Caco-2 (cell line): ENCODE results near the gene KRTCAP2. TPM values are rescaled to one million over a fixed set of nuclear protein-coding genes. Genes with fewer than 3 reads are reported as not detected.

Source experiments
- BruUV-seq: library from RNA; stranded (reverse); fragments of 400-500 nt; replicated peaks from 2 replicates; lab custom pipeline; 2021; lab: Mats Ljungman, UMichigan
- CTCF ChIA-PET: fragments of 300-600 bp; sonication (Branson Sonifier 250); formaldehyde crosslinking; loops from one replicate; lab custom pipeline; 2022; ENCODE audit warnings: antibody characterized with exemption; lab: Charles Lee
- POLR2A ChIA-PET: fragments of 300-600 bp; sonication (Branson Sonifier 250); formaldehyde crosslinking; loops from one replicate; lab custom pipeline; 2022; ENCODE audit warnings: antibody characterized with exemption; lab: Charles Lee
- DNase-seq, 2 experiments: peaks; one replicate each; pipeline versions ENCODE4 v3.0.0 to v3.0.0-alpha.2; 2020 to 2022
- H3K27me3 ChIP-seq: replicated peaks from 2 replicates; pipeline ENCODE4 v1.6.0; 2011; ENCODE audit warnings: low read length; ENCODE audit not compliant: control insufficient read depth, insufficient read depth
- H3K36me3 ChIP-seq: 2 replicates; pipeline ENCODE4 v1.5.1; 2011; ENCODE audit warnings: low read length; ENCODE audit not compliant: control insufficient read depth, insufficient read depth
- H3K4me1 ChIP-seq: fragments of 250-450 bp; sonication (Bioruptor Pico); 2 replicates; pipeline ENCODE4 v1.5.1; 2020; ENCODE audit warnings: mild to moderate bottlenecking
- H3K4me3 ChIP-seq: 2 replicates; pipeline ENCODE4 v1.5.1; 2011; ENCODE audit warnings: low read depth, mild to moderate bottlenecking, control low read depth, low read length
- H3K9me3 ChIP-seq: fragments of 250-450 bp; sonication (Bioruptor Pico); 2 replicates; pipeline ENCODE4 v1.5.1; 2020; ENCODE audit warnings: mild to moderate bottlenecking, moderate library complexity
- H3K27ac Mint-ChIP-seq: one replicate; pipeline ENCODE4 v1.8.0; 2022; ENCODE audit warnings: mixed read lengths; ENCODE audit not compliant: unreplicated experiment
- H3K27me3 Mint-ChIP-seq: one replicate; pipeline ENCODE4 v1.8.0; 2022; ENCODE audit warnings: mixed read lengths; ENCODE audit not compliant: insufficient read depth, unreplicated experiment
- H3K36me3 Mint-ChIP-seq: one replicate; pipeline ENCODE4 v1.8.0; 2022; ENCODE audit warnings: mild to moderate bottlenecking, mixed read lengths; ENCODE audit not compliant: insufficient read depth, unreplicated experiment
- H3K4me1 Mint-ChIP-seq: one replicate; pipeline ENCODE4 v1.8.0; 2022; ENCODE audit warnings: low read depth, mixed read lengths; ENCODE audit not compliant: unreplicated experiment
- H3K4me3 Mint-ChIP-seq: one replicate; pipeline ENCODE4 v1.8.0; 2022; ENCODE audit warnings: mild to moderate bottlenecking, moderate library complexity, mixed read lengths; ENCODE audit not compliant: unreplicated experiment
- H3K9me3 Mint-ChIP-seq: one replicate; pipeline ENCODE4 v1.8.0; 2022; ENCODE audit warnings: mixed read lengths; ENCODE audit not compliant: unreplicated experiment
- intact Hi-C: fragments of 100-400 bp; cut with micrococcal nuclease; formaldehyde crosslinking; loops from one replicate; pipeline ENCODE4 v1.10.0; 2022; ENCODE audit not compliant: unreplicated experiment
- total RNA-seq: library from RNA; stranded (reverse); gene quantifications from 2 replicates; pipeline ENCODE4 v1.2.3, GENCODE V29; 2022
- TF ChIP-seq, protein P1 (sequence below), 2 experiments: fragments of 200-600 bp in 1 of 2; IDR thresholded peaks; 1 replicate in 1 of 2; 2 replicates in 1 of 2; pipeline versions ENCODE4 v1.5.1 to v1.8.0; 2011 to 2022; ENCODE audit warnings: antibody characterized with exemption in 1 of 2, control low read depth in 1 of 2, inconsistent platforms in 1 of 2, low read depth in 1 of 2, low read length in 1 of 2, mild to moderate bottlenecking in 1 of 2, moderate library complexity in 1 of 2; ENCODE audit not compliant: insufficient read depth in 1 of 2, severe bottlenecking in 1 of 2, unreplicated experiment in 1 of 2

The KRTCAP2 gene
- total RNA-seq, 1 experiment from 2014 or later, result 215 TPM

DNA sequence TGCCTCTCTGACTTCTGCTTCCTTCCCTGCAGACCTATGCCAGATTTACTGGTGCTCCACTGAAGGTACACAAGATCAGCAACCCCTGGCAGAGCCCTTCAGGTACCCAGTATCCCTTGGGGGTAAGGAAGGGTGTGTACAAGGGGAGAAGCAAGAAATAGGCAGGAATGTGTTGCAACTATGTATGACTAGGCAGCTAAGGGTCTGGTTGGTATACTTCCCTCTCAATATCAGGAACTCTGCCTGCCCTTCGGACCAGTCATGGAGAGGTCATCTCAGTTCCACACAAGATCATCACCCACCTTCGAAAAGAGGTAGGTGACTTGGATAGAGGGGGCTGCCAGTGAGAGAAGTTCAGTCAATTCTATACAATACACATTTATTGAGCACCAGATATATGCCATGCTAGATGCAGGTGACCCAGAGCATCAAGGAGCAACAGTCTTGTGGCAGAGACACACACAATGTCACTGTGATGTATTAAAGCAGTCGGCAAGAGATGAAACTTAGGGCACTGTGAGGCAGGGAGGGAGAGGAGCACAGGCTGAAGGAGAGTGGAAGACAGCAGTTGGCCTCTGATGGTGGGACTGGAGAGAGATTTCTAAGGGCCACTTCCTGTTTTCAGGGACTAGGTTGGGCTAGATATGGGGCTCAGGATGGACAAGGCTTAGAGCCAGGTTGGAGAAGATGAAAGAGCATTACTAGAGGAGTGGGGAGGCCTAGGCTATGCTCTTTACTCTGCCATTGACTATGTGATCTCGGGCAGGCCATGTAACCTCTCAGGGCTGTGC, 37.4 kb upstream of the KRTCAP2 start:
- Mint-ChIP-seq H3K27me3 (no peaks in the 10 kb centered on the region), H3K36me3 (peaks cover 21% of the 10 kb centered on the region), H3K9me3 (no peaks in the 10 kb centered on the region), H3K27ac (peak overlapping the region; percentile 49), H3K4me3 (peak overlapping the region; percentile 80), H3K4me1 (peaks cover 16% of the 10 kb centered on the region)
- ChIA-PET POLR2A (no interaction called here), CTCF (no interaction called here)
- DNase-seq, result no peak
- peaks cover 15% of the 10 kb centered on the region for H3K4me1 ChIP-seq
- TF ChIP-seq, protein P1, sequence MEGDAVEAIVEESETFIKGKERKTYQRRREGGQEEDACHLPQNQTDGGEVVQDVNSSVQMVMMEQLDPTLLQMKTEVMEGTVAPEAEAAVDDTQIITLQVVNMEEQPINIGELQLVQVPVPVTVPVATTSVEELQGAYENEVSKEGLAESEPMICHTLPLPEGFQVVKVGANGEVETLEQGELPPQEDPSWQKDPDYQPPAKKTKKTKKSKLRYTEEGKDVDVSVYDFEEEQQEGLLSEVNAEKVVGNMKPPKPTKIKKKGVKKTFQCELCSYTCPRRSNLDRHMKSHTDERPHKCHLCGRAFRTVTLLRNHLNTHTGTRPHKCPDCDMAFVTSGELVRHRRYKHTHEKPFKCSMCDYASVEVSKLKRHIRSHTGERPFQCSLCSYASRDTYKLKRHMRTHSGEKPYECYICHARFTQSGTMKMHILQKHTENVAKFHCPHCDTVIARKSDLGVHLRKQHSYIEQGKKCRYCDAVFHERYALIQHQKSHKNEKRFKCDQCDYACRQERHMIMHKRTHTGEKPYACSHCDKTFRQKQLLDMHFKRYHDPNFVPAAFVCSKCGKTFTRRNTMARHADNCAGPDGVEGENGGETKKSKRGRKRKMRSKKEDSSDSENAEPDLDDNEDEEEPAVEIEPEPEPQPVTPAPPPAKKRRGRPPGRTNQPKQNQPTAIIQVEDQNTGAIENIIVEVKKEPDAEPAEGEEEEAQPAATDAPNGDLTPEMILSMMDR (IDR thresholded peaks at IDR 0.05; ENCODE audit: insufficient read depth in 1 of 2, low read depth in 1 of 2, low read length in 1 of 2, severe bottlenecking in 1 of 2, unreplicated experiment in 1 of 2), result no peak
- intact Hi-C loops, result no loop called here
- no TSS peak for BruUV-seq
- no peaks in the 10 kb centered on the region for H3K9me3 ChIP-seq
- no peaks in the 10 kb centered on the region for H3K27me3 ChIP-seq
- H3K36me3 ChIP-seq, result no peaks in the 10 kb centered on the region
- peak overlapping the region; percentile 91; the same call in 1 of the 2 replicates for H3K4me3 ChIP-seq

DNA sequence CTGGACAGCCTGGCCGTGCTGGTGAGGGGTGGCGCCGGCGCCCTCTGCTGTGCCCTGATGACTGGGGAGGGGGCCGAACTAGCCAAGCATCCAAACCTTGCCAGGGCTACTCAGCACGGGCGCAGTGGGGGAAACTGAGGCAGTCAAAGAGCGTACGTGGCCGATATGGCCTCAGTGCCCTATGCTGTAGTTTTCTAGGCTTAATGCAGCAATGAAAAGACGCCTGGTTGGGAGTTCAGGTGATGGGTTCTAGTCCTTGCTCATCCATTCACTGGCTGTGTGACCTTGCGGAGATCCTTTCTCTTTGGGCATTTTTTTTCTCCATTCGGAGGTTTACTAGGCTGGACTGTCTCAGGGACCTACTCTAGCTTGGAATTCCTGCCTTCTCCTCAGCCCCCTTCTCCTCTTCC, 36.2 kb upstream of the KRTCAP2 start:
- Mint-ChIP-seq H3K9me3 (no peaks in the 10 kb centered on the region), H3K27me3 (no peaks in the 10 kb centered on the region), H3K4me3 (peak overlapping the region; percentile 80), H3K4me1 (peaks cover 16% of the 10 kb centered on the region), H3K36me3 (peaks cover 21% of the 10 kb centered on the region), H3K27ac (peak overlapping the region; percentile 93)
- H3K4me1 ChIP-seq, result peaks cover 15% of the 10 kb centered on the region
- ChIA-PET POLR2A (interaction anchor here (1.2 to 1.7 kb wide), 5 partner anchors 10 to 36 kb away, joined by 4 to 14 read pairs (median 10); partner anchors contain the start of gene KRTCAP2), CTCF (interaction anchor here (0.6 to 1.0 kb wide), 3 partner anchors 16 to 36 kb away, joined by 5 to 7 read pairs (median 6); partner anchors contain the start of gene KRTCAP2)
- TSS peak; percentile 90 for BruUV-seq
- no peaks in the 10 kb centered on the region for H3K27me3 ChIP-seq
- no peaks in the 10 kb centered on the region for H3K9me3 ChIP-seq
- peak overlapping the region; percentile 91 for H3K4me3 ChIP-seq
- no peak for DNase-seq
- intact Hi-C loops, result no loop called here
- no peaks in the 10 kb centered on the region for H3K36me3 ChIP-seq
- TF ChIP-seq, protein P1 (IDR thresholded peaks at IDR 0.05; ENCODE audit: insufficient read depth in 1 of 2, low read depth in 1 of 2, low read length in 1 of 2, severe bottlenecking in 1 of 2, unreplicated experiment in 1 of 2), result no peak

DNA sequence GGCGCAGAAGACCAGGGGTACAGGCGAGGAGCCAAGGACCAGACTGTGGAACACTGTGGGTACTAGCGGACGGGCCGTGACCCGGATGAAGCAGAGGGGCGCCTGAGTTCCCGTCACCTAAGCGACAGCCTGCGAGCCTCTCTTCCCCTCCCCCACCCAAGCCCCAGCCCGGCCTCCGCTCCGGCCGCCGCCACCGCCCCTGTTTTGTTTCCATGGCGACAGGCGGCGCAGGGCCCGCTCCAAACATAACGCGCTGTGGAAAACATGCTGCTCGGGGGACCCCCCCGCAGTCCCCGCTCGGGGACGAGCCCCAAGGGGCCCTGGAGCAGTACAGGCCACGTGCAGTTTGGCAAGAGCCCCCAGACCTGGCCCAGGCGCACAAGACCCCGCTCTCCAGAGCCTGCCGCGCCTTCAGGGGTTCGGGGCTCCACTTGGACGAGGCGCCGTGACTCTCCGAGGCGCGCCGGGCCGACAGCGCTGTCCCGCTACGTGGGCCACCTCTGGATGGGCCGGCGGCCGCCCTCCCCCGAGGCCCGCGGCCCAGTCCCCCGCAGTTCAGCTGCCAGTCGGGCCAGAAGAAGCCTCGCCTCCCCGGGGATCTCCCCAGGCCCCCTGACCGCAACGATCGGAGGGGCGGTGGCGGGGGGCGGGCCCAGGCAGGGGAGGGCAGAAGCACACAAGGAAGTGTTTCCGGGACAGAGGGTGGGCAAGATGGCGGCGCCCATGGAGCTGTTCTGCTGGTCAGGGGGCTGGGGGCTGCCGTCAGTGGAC, 35.6 kb upstream of the KRTCAP2 start, which contains the start of gene MTX1:
Gene MTX1 (plus strand): TSS at position 155 of the 771 bp plus-strand sequence. CDS start 110 bp downstream, at position 265.
- peaks cover 16% of the 10 kb centered on the region for H3K4me1 Mint-ChIP-seq
- Histone ChIP-seq H3K27me3 (no peaks in the 10 kb centered on the region), H3K4me3 (peak within 1 kb of the TSS; percentile 91), H3K9me3 (no peaks in the 10 kb centered on the region), H3K36me3 (no peaks in the 10 kb centered on the region), H3K4me1 (peaks cover 15% of the 10 kb centered on the region)
- intact Hi-C loops, result no loop called here
- BruUV-seq, result no TSS peak
- H3K4me3 Mint-ChIP-seq, result peak within 1 kb of the TSS; percentile 80
- H3K27ac Mint-ChIP-seq, result peak within 1 kb of the TSS; percentile 93
- ChIA-PET POLR2A (interaction anchor here (1.2 to 1.7 kb wide), 5 partner anchors 11 to 36 kb away, joined by 4 to 14 read pairs (median 10); partner anchors contain the start of gene KRTCAP2), CTCF (interaction anchor here (0.6 to 1.0 kb wide), 4 partner anchors 15 to 42 kb away, joined by 4 to 7 read pairs (median 6); partner anchors contain the start of gene KRTCAP2)
- H3K9me3 Mint-ChIP-seq, result no peaks in the 10 kb centered on the region
- DNase-seq, result peak; percentile 86
- peaks cover 21% of the 10 kb centered on the region for H3K36me3 Mint-ChIP-seq
- no peaks in the 10 kb centered on the region for H3K27me3 Mint-ChIP-seq
- TF ChIP-seq, protein P1 (IDR thresholded peaks at IDR 0.05; ENCODE audit: insufficient read depth in 1 of 2, low read depth in 1 of 2, low read length in 1 of 2, severe bottlenecking in 1 of 2, unreplicated experiment in 1 of 2), result no peak
